CD4-positive, alpha-beta T cell treated with Interleukin-10 for 1 hour (primary cell): ENCODE measurements around the gene PRPF18.

ENCODE experiments used
- DNase-seq: peaks from one replicate; pipeline ENCODE4 v3.0.0-alpha.2; 2020

Gene PRPF18

GRCh38 chr10:13608246-13608853, 21.6 kb downstream of the PRPF18 start:
- no peak for DNase-seq

GRCh38 chr10:13612654-13613373, 26.0 kb downstream of the PRPF18 start:
- DNase-seq, result no peak

- no peak for DNase-seq
Measured at GRCh38 chr10:13613519-13613918, 26.8 kb downstream of the PRPF18 start.

GRCh38 chr10:13614530-13615332, 28.0 kb downstream of the PRPF18 start:
- no peak for DNase-seq

- DNase-seq, result no peak
Measured at GRCh38 chr10:13615650-13616300, 29.0 kb downstream of the PRPF18 start.

- DNase-seq, result no peak
Measured at GRCh38 chr10:13617116-13617515, 30.4 kb downstream of the PRPF18 start.

GRCh38 chr10:13621931-13622330, 35.2 kb downstream of the PRPF18 start:
- DNase-seq, result no peak

GRCh38 chr10:13624630-13625029, 37.9 kb downstream of the PRPF18 start:
- no peak for DNase-seq

GRCh38 chr10:13627459-13628310, 40.9 kb downstream of the PRPF18 start:
- no peak for DNase-seq

GRCh38 chr10:13628661-13629060, 41.9 kb downstream of the PRPF18 start:
- DNase-seq, result no peak

- no peak for DNase-seq
Measured at GRCh38 chr10:13629116-13629515, 42.4 kb downstream of the PRPF18 start.

- no peak for DNase-seq
Measured at GRCh38 chr10:13630231-13630630, 43.5 kb downstream of the PRPF18 start.

GRCh38 chr10:13631594-13631993, 44.8 kb downstream of the PRPF18 start:
- no peak for DNase-seq

GRCh38 chr10:13632440-13632839, 45.7 kb downstream of the PRPF18 start:
- no peak for DNase-seq

- DNase-seq, result no peak
Measured at GRCh38 chr10:13632884-13633440, 46.2 kb downstream of the PRPF18 start.

- no peak for DNase-seq
Measured at GRCh38 chr10:13633689-13634088, 46.9 kb downstream of the PRPF18 start.

GRCh38 chr10:13634207-13634606, 47.4 kb downstream of the PRPF18 start:
- DNase-seq, result no peak

- DNase-seq, result no peak
Measured at GRCh38 chr10:13636776-13637175, 50.0 kb downstream of the PRPF18 start.

- DNase-seq, result no peak
Measured at GRCh38 chr10:13637303-13637856, 50.6 kb downstream of the PRPF18 start.

GRCh38 chr10:13637894-13638293, 51.1 kb downstream of the PRPF18 start:
- no peak for DNase-seq

GRCh38 chr10:13642293-13642692, 55.5 kb downstream of the PRPF18 start:
- no peak for DNase-seq

GRCh38 chr10:13643016-13643415, 56.3 kb downstream of the PRPF18 start:
- DNase-seq, result no peak
